ENCODE data around the gene CCDC177. TPM values are rescaled to one million over a fixed set of nuclear protein-coding genes. Genes with fewer than 3 reads are reported as not detected.

Gene CCDC177
- total and polyA plus RNA-seq, 4 donors: 0.08 TPM; not detected in 3

- no peak for DNase-seq (ENCODE audit: low spot score)
- TF ChIP-seq REST (IDR thresholded peaks at IDR 0.05) (no peak), YY1 (IDR thresholded peaks at IDR 0.05) (no peak), EGR1 (IDR thresholded peaks at IDR 0.05; ENCODE audit: low read depth in 2 of 2) (no peak), JUND (IDR thresholded peaks at IDR 0.05) (no peak), ATF3 (IDR thresholded peaks at IDR 0.05) (no peak), RXRA (IDR thresholded peaks at IDR 0.05) (no peak), ZBTB33 (IDR thresholded peaks at IDR 0.05) (no peak), NR2F2 (IDR thresholded peaks at IDR 0.05) (no peak), TAF1 (conservative IDR thresholded peaks at IDR 0.05) (no peak), SP1 (IDR thresholded peaks at IDR 0.05) (no peak), HNF4A (conservative IDR thresholded peaks at IDR 0.05) (no peak), MAX (IDR thresholded peaks at IDR 0.05) (no peak), FOXA1 (IDR thresholded peaks at IDR 0.05) (no peak), CTCF (IDR thresholded peaks at IDR 0.05; ENCODE audit: low read depth, low read length, missing input control) (no peak), FOXA2 (IDR thresholded peaks at IDR 0.05) (no peak), GABPA (IDR thresholded peaks at IDR 0.05 in 1 of 2, conservative IDR thresholded peaks at IDR 0.05 in 1 of 2) (no peak), HNF4G (IDR thresholded peaks at IDR 0.05) (no peak), RAD21 (IDR thresholded peaks at IDR 0.05) (no peak)
- Histone ChIP-seq H3K4me3 (ENCODE audit: low read depth in 1 of 3, low read length in 3 of 3) (no peak overlapping the region), H3K36me3 (ENCODE audit: control insufficient read depth in 4 of 4, insufficient read depth in 3 of 4, low read depth in 1 of 4, low read length in 3 of 4) (no peaks in the 10 kb centered on the region), H3K4me1 (ENCODE audit: control insufficient read depth in 4 of 4, insufficient read depth in 4 of 4, low read length in 3 of 4) (no peaks in the 10 kb centered on the region), H3K27ac (ENCODE audit: low read depth in 1 of 2, low read length in 2 of 2) (no peak overlapping the region), H3K9ac (ENCODE audit: low read depth in 1 of 2, low read length in 2 of 2) (no peak overlapping the region), H3K27me3 (ENCODE audit: control insufficient read depth in 4 of 4, insufficient read depth in 4 of 4, low read length in 3 of 4) (no peaks in the 10 kb centered on the region), H3K9me3 (ENCODE audit: control insufficient read depth in 4 of 4, low read length in 3 of 4) (no peaks in the 10 kb centered on the region)
- 87% methylated on average over 3 of the region's 3 CpGs for WGBS
Measured at GRCh38 chr14:69529563-69529962, 45.1 kb downstream of the CCDC177 start.
